ENCODE results near the gene POLR3B. TPM values are rescaled to one million over a fixed set of nuclear protein-coding genes. Genes with fewer than 3 reads are reported as not detected.

The POLR3B gene
- polyA plus RNA-seq, 3 donors: 1.7 to 2.6 (median 2.0) TPM

DNA sequence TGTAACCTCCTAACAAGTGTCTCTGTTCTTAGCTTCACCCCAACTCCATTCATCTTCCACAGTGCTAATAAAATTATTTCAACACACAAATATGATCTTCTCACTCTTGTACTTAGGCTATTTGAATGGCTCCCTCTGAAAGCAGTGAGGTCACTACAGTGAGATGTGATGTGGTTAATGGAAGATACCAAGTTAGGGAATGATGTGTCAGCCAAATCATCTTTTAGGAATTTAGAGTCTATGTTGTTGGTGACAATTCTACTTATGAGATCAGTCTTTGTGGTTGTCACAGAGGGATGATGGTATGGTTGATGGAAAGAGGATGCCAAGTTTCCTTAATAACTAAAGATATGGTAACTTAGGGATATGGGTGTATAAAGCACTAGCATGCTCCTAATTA is 57.6 kb downstream of the POLR3B start:
- no peak overlapping the region for H2AFZ ChIP-seq (ENCODE audit: insufficient read depth, low read depth, low read length, poor library complexity, severe bottlenecking)
- H3K9ac ChIP-seq (ENCODE audit: insufficient read depth, low read length, poor library complexity, severe bottlenecking): no peak overlapping the region
- H3K79me2 ChIP-seq (ENCODE audit: insufficient read depth, low read length): no peaks in the 10 kb centered on the region
- peaks cover 0 to 3% (median 0%) of the 10 kb centered on the region in 7 donors for H3K9me3 Mint-ChIP-seq
- no peaks in the 10 kb centered on the region for H3K9me3 ChIP-seq (replicated peaks in 1 of 2; ENCODE audit: control insufficient read depth in 1 of 2, insufficient read depth in 1 of 2, low read length in 2 of 2)
- H3K27ac ChIP-seq (ENCODE audit: low read depth in 1 of 2, low read length in 2 of 2): no peak overlapping the region
- TF ChIP-seq, protein P1, sequence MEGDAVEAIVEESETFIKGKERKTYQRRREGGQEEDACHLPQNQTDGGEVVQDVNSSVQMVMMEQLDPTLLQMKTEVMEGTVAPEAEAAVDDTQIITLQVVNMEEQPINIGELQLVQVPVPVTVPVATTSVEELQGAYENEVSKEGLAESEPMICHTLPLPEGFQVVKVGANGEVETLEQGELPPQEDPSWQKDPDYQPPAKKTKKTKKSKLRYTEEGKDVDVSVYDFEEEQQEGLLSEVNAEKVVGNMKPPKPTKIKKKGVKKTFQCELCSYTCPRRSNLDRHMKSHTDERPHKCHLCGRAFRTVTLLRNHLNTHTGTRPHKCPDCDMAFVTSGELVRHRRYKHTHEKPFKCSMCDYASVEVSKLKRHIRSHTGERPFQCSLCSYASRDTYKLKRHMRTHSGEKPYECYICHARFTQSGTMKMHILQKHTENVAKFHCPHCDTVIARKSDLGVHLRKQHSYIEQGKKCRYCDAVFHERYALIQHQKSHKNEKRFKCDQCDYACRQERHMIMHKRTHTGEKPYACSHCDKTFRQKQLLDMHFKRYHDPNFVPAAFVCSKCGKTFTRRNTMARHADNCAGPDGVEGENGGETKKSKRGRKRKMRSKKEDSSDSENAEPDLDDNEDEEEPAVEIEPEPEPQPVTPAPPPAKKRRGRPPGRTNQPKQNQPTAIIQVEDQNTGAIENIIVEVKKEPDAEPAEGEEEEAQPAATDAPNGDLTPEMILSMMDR (IDR thresholded peaks at IDR 0.05): no peak
- DNase-seq: no peak
- peaks cover 31 to 87% of the 10 kb centered on the region in 2 donors for H3K36me3 ChIP-seq (replicated peaks in 1 of 2; ENCODE audit: control insufficient read depth in 1 of 2, insufficient read depth in 2 of 2, low read length in 2 of 2)
- no peak overlapping the region for H3K27ac Mint-ChIP-seq
- no peak overlapping the region for H3K4me3 Mint-ChIP-seq
- H3K4me2 ChIP-seq (replicated peaks; ENCODE audit: extremely low read depth, low read length, poor library complexity, severe bottlenecking): no peak overlapping the region
- no peaks in the 10 kb centered on the region for H3K4me1 Mint-ChIP-seq
- peaks cover 0 to 2% (median 0%) of the 10 kb centered on the region in 3 donors for H3K27me3 Mint-ChIP-seq (ENCODE audit: low read depth in 3 of 3)
- H3K36me3 Mint-ChIP-seq: peaks cover 74 to 80% of the 10 kb centered on the region in 2 donors
- H3K27me3 ChIP-seq (ENCODE audit: control insufficient read depth in 2 of 2, insufficient read depth in 2 of 2, low read length in 2 of 2): no peaks in the 10 kb centered on the region
- no peak overlapping the region for H3K4me3 ChIP-seq (replicated peaks in 1 of 3; ENCODE audit: low read depth in 2 of 3, low read length in 3 of 3)
- no peaks in the 10 kb centered on the region for H3K4me1 ChIP-seq (ENCODE audit: control insufficient read depth in 1 of 2, insufficient read depth in 2 of 2, low read length in 2 of 2)
- no peaks in the 10 kb centered on the region for H4K20me1 ChIP-seq (ENCODE audit: insufficient read depth, low read length)
- intact Hi-C loops (cut with micrococcal nuclease): no loop called here

DNA sequence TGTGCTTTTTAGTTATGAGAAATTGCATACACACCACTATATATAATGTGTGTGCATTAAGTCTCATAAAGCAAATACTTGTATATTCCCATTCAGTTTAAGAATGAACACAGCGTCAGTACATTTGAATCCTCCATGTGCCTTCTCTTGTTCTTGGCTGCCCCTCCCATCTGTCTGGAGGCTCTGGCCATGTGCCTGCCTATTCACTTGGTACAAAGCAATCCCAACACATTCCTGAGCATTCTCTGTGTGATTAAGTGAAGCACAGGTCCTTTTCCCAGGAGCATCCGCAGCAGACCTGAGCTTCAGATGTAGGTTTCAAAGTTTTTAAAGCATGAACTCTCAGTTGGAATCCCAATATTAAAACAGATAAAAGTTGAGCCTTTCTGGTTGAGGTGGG is 58.7 kb downstream of the POLR3B start:
- Mint-ChIP-seq H3K36me3 (peaks cover 71 to 80% of the 10 kb centered on the region in 2 donors), H3K4me3 (no peak overlapping the region), H3K27ac (no peak overlapping the region), H3K4me1 (no peaks in the 10 kb centered on the region), H3K9me3 (peaks cover 0 to 3% (median 0%) of the 10 kb centered on the region in 7 donors), H3K27me3 (ENCODE audit: low read depth in 3 of 3) (peaks cover 0 to 2% (median 0%) of the 10 kb centered on the region in 3 donors)
- no peak for DNase-seq
- Histone ChIP-seq H3K9ac (ENCODE audit: insufficient read depth, low read length, poor library complexity, severe bottlenecking) (no peak overlapping the region), H3K27me3 (ENCODE audit: control insufficient read depth in 2 of 2, insufficient read depth in 2 of 2, low read length in 2 of 2) (no peaks in the 10 kb centered on the region), H3K4me2 (replicated peaks; ENCODE audit: extremely low read depth, low read length, poor library complexity, severe bottlenecking) (no peak overlapping the region), H2AFZ (ENCODE audit: insufficient read depth, low read depth, low read length, poor library complexity, severe bottlenecking) (no peak overlapping the region), H4K20me1 (ENCODE audit: insufficient read depth, low read length) (no peaks in the 10 kb centered on the region), H3K4me3 (replicated peaks in 1 of 3; ENCODE audit: low read depth in 2 of 3, low read length in 3 of 3) (no peak overlapping the region), H3K9me3 (replicated peaks in 1 of 2; ENCODE audit: control insufficient read depth in 1 of 2, insufficient read depth in 1 of 2, low read length in 2 of 2) (no peaks in the 10 kb centered on the region), H3K4me1 (ENCODE audit: control insufficient read depth in 1 of 2, insufficient read depth in 2 of 2, low read length in 2 of 2) (no peaks in the 10 kb centered on the region), H3K79me2 (ENCODE audit: insufficient read depth, low read length) (no peaks in the 10 kb centered on the region), H3K27ac (ENCODE audit: low read depth in 1 of 2, low read length in 2 of 2) (no peak overlapping the region), H3K36me3 (replicated peaks in 1 of 2; ENCODE audit: control insufficient read depth in 1 of 2, insufficient read depth in 2 of 2, low read length in 2 of 2) (peaks cover 23 to 79% of the 10 kb centered on the region in 2 donors)
- intact Hi-C loops (cut with micrococcal nuclease): no loop called here
- TF ChIP-seq, protein P1 (IDR thresholded peaks at IDR 0.05): no peak
- 100% methylated on average over 1 of the region's 2 CpGs for WGBS (ENCODE audit: insufficient coverage)

Data from CD14-positive monocyte (primary cell).